HG03135 (cell line): ENCODE results near the gene GALK2.
"Not testable (repeated sequence)": the region's sequence is repeated elsewhere in the genome, so short reads cannot be mapped to it uniquely, and the experiment has no call there.

ENCODE experiments used
- ATAC-seq: cut with Tn5 transposase; IDR thresholded peaks from one replicate; pipeline ENCODE4 v1.9.1; 2021; ENCODE audit warnings: mild to moderate bottlenecking, moderate library complexity; ENCODE audit not compliant: unreplicated experiment

The GALK2 gene

GRCh38 chr15:49215768-49216739, 46.0 kb downstream of the GALK2 start:
- peak; percentile 100 for ATAC-seq

GRCh38 chr15:49223536-49224274, 53.7 kb downstream of the GALK2 start:
- no peak for ATAC-seq

- no peak for ATAC-seq
These were observed 55.7 kb downstream of the GALK2 start for GRCh38 chr15:49225572-49226281.

GRCh38 chr15:49227602-49228001, 57.6 kb downstream of the GALK2 start:
- ATAC-seq = no peak

- ATAC-seq = no peak
These were observed 59.9 kb downstream of the GALK2 start for GRCh38 chr15:49229922-49230321.

GRCh38 chr15:49232236-49232806, 62.3 kb downstream of the GALK2 start:
- no peak for ATAC-seq

GRCh38 chr15:49235446-49236124, 65.5 kb downstream of the GALK2 start:
- peak; percentile 94 for ATAC-seq

GRCh38 chr15:49236869-49237268, 66.8 kb downstream of the GALK2 start:
- no peak for ATAC-seq

GRCh38 chr15:49238342-49238741, 68.3 kb downstream of the GALK2 start:
- no peak for ATAC-seq

GRCh38 chr15:49239105-49239504, 69.1 kb downstream of the GALK2 start:
- no peak for ATAC-seq

- no peak for ATAC-seq
These were observed 72.8 kb downstream of the GALK2 start for GRCh38 chr15:49242820-49243219.

GRCh38 chr15:49247556-49248110, 77.6 kb downstream of the GALK2 start:
- ATAC-seq = no peak

- ATAC-seq = no peak
These were observed 78.2 kb downstream of the GALK2 start for GRCh38 chr15:49248291-49248690.

- no peak for ATAC-seq
These were observed 86.1 kb downstream of the GALK2 start for GRCh38 chr15:49255966-49256759.

GRCh38 chr15:49265117-49265516, 95.1 kb downstream of the GALK2 start:
- ATAC-seq = not testable (repeated sequence)

- no peak for ATAC-seq
These were observed 95.9 kb downstream of the GALK2 start for GRCh38 chr15:49265911-49266310.

- no peak for ATAC-seq
These were observed 100.7 kb downstream of the GALK2 start for GRCh38 chr15:49270541-49271421.

GRCh38 chr15:49273734-49274318, 103.8 kb downstream of the GALK2 start:
- no peak for ATAC-seq
